T-helper 2 cell treated with Interferon-gamma antibody and Interleukin-4, amounts not matched to agents 100 ng/mL and 5 ng/mL, for 36 hours (primary cell): ENCODE measurements around the gene AKAP9. TPM values are rescaled to one million over a fixed set of nuclear protein-coding genes. Genes with fewer than 3 reads are reported as not detected.
"Not testable (repeated sequence)": the region's sequence is repeated elsewhere in the genome, so short reads cannot be mapped to it uniquely, and the experiment has no call there.

Experiments
- intact Hi-C: fragments of 100-400 bp; cut with micrococcal nuclease; formaldehyde crosslinking; loops from one replicate; pipeline ENCODE4 v1.15.1; 2023
- total RNA-seq: library from RNA; stranded (reverse); gene quantifications from 2 replicates; pipeline ENCODE4 v1.2.3, GENCODE V29; 2022

Gene AKAP9
- total RNA-seq, 1 donor from 2014 or later, result 46.8 TPM

DNA sequence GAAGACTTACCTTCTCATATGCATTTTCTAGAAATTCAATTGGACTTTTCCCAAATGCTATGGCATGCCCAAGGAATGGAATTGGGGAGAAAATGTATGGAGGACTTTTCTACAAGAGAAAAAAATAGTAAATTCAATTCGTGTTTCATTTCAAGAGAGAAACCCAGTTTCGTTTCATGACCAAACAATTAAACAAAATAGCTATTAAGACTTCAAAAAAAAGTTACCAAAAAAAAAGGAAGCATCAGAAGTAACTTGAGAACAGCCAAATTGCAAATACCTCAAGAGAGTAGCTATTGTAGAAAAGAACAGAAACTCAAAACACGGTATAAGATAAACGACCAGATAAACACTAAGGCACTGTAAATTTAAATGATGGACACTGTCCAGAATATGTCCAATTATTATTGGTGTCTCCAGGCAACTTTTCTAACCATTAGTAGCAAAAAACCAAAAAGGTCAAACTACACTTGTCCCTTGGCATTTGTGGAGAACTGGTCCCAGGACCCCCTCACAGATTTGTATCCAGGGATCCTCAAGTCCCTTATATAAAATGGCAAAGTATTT is 191.2 kb downstream of the AKAP9 start:
- intact Hi-C loops, result loop anchor here (10.0 kb wide), 3 partner anchors 463 to 1787 kb away; partner anchors contain the start of genes FAM133B, GTPBP10 and SAMD9

- intact Hi-C loops, result loop anchor here (10.0 kb wide), 3 partner anchors 462 to 1788 kb away; partner anchors contain the start of genes FAM133B, GTPBP10 and SAMD9
Measured at GRCh38 chr7:92133133-92133736, 192.6 kb downstream of the AKAP9 start.

- intact Hi-C loops, result loop anchor here (1.0 to 10.0 kb wide), 9 partner anchors 44 to 1789 kb away; partner anchors contain the start of genes AKAP9, ANKIB1, FAM133B and GTPBP10
Measured at GRCh38 chr7:92133737-92134270, 193.1 kb downstream of the AKAP9 start.

- intact Hi-C loops, result loop anchor here (1.0 to 10.0 kb wide), 9 partner anchors 44 to 1790 kb away; partner anchors contain the start of genes AKAP9, ANKIB1, FAM133B and GTPBP10
Measured at GRCh38 chr7:92134271-92135051, 193.8 kb downstream of the AKAP9 start, which contains the start of gene CYP51A1. Gene CYP51A1, minus strand, starts transcription at chr7:92134477. Its CDS starts 113 bp downstream, at chr7:92134364.

- intact Hi-C loops, result loop anchor here (10.0 kb wide), 3 partner anchors 460 to 1790 kb away; partner anchors contain the start of genes FAM133B, GTPBP10 and SAMD9
Measured at GRCh38 chr7:92135052-92135889, 194.6 kb downstream of the AKAP9 start.

DNA sequence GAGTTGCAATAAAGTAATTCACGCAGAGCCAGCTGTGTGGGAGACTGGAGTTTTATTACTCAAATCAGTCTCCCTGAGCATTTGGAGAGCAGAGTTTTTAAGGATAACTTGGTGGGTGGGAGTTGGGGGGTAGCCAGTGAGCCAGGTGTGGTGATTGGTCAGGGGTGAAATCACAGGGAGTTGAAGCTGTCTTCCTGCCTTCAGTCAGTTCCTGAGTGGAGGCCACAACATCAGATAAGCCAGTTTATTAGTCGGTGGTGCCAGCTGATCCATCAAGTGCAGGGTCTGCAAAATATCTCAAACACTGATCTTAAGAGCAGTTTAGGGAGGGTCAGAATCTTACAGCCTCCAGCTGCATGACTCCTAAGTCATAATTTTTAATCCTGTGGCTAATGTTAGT is 196.9 kb downstream of the AKAP9 start:
- intact Hi-C loops, result loop anchor here (10.0 kb wide), 3 partner anchors 457 to 1793 kb away; partner anchors contain the start of genes FAM133B, GTPBP10 and SAMD9

DNA sequence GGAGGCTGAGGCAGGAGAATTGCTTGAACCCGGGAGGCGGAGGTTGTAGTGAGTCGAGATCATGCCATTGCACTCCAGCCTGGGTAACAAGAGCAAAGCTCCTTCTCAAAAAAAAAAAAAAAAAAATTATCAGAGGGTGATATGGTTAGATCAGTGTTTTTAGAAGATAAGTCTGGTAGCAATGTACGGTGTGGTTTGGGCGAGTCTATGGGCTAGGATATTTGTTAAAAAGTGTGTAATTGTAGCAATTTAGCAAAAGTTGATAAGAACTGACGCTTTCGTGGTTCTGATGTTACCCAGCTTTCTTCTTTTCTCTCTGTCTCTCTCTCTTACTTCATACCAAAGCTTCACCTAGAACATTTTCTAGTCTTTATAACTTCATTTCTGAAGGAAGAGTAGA is 200.5 kb downstream of the AKAP9 start:
- intact Hi-C loops, result no loop called here

DNA sequence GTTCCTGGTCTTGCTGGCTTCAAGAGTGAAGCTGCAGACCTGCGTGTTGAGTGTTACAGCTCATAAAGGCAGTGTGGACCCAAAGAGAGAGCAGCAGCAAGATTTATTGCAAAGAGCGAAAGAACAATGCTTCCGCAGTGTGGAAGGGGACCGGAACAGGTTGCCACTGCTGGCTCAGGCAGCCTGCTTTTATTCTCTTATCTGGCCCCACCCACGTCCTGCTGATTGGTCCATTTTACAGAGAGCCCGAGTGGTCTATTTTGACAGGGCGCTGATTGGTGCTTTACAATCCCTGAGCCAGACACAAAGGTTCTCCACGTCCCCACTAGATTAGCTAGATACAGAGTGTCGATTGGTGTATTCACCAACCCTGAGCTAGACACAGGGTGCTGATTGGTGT is 202.1 kb downstream of the AKAP9 start:
- intact Hi-C loops, result not testable (repeated sequence)

GRCh38 chr7:92143192-92143880 is 202.7 kb downstream of the AKAP9 start:
- intact Hi-C loops, result not testable (repeated sequence)

DNA sequence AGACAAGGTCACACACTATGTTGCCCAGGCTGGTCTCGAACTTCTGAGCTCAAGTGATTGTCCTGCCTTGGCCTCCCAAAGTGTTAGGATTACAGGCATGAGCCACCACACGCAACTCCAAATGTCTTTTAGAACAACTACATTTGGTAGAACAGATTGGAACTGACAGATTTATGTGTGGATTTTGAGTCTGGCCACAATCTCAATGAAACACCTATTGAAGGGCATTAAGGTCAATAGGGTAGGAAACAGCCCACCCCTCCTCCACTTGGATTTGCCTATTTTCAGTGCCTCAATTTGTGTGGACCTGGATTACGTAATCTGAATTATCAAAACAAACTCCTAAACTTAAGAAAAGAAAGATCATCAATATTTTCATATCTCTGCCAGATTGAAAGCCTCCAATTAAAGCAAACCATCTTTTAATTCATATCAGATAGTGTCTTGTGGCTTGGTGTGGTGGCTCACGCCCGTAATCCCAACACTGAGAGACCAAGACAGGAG is 209.1 kb downstream of the AKAP9 start:
- intact Hi-C loops, result no loop called here

DNA sequence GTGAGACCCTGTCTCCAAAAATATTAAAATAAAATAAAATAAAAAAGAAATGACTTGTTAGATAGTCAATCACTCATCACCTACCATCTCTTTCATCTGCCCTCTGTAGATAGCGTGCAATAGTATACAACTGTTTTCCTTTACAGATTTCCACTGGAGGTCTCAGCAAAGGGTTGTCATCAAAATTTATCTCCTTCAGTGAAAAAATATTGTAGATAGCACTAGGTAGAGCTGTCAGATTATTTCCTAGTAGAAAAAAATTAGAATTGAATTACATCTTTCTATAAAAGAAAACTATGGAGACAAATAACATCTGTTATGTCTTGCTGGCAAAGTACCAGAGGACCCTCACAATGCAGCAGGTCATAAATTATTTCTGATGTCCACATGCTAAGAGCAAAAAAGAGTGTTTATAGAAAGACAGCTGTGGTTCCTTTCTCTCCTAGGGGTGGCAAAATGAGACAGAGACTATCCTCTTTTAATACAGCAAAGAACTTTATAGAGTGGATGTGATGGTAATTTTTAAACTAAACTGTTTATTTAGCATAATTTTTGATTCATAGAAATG is 209.9 kb downstream of the AKAP9 start:
- intact Hi-C loops, result no loop called here

- intact Hi-C loops, result no loop called here
Measured at GRCh38 chr7:92155108-92155739, 214.6 kb downstream of the AKAP9 start.

DNA sequence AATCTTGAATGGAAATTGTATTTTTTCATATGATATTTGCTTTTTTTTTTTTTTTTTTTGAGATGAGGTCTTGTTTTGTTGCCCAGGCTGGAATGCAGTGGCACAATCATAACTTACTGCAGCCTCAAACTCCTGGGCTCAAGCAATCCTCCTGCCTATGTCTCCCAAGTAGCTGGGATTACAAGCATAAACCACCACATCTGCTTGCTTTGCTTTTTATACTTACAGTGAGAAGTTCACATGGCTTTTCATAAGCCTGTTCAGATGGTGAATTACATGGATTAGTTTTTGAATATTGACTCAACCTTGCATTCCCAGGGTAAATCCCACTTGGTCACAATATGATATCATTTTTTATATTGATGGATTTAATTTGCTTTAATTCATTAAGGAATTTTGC is 216.3 kb downstream of the AKAP9 start:
- intact Hi-C loops, result no loop called here

- intact Hi-C loops, result no loop called here
Measured at GRCh38 chr7:92158660-92159575, 218.3 kb downstream of the AKAP9 start.
